Measurements from ENCODE around the gene MINDY1.

Gene MINDY1

GRCh38 chr1:151006327-151007052, at the start of gene MINDY1:
Gene MINDY1 (minus strand): TSS chr1:151006902. CDS start chr1:151002617, 4,285 bp downstream.
- peak; percentile 78 for DNase-seq (ENCODE audit: low spot score)

- DNase-seq (ENCODE audit: low spot score): no peak
Measured at GRCh38 chr1:151056149-151056548, 49.4 kb upstream of the MINDY1 start.

GRCh38 chr1:151055581-151055980, 48.9 kb upstream of the MINDY1 start:
- no peak for DNase-seq (ENCODE audit: low spot score)

GRCh38 chr1:151054971-151055547, 48.4 kb upstream of the MINDY1 start:
- no peak for DNase-seq (ENCODE audit: low spot score)

- DNase-seq (ENCODE audit: low spot score): no peak
Measured at GRCh38 chr1:151051356-151052009, 44.8 kb upstream of the MINDY1 start.

GRCh38 chr1:151050051-151050688, 43.5 kb upstream of the MINDY1 start:
- no peak for DNase-seq (ENCODE audit: low spot score)

- DNase-seq (ENCODE audit: low spot score): no peak
Measured at GRCh38 chr1:151049458-151049857, 42.8 kb upstream of the MINDY1 start.

- no peak for DNase-seq (ENCODE audit: low spot score)
Measured at GRCh38 chr1:151048645-151049032, 41.9 kb upstream of the MINDY1 start.

GRCh38 chr1:151047925-151048644, 41.4 kb upstream of the MINDY1 start:
- DNase-seq (ENCODE audit: low spot score): peak; percentile 80

GRCh38 chr1:151047591-151047924, 40.9 kb upstream of the MINDY1 start, which contains the start of gene C1orf56:
Gene C1orf56 (plus strand): TSS chr1:151047751. CDS start chr1:151047848, 97 bp downstream.
- peak; percentile 85 for DNase-seq (ENCODE audit: low spot score)

GRCh38 chr1:151043163-151043562, 36.5 kb upstream of the MINDY1 start:
- no peak for DNase-seq (ENCODE audit: low spot score)

GRCh38 chr1:151039521-151039920, 32.8 kb upstream of the MINDY1 start:
- no peak for DNase-seq (ENCODE audit: low spot score)

GRCh38 chr1:151037032-151037431, 30.3 kb upstream of the MINDY1 start:
- DNase-seq (ENCODE audit: low spot score): no peak

- DNase-seq (ENCODE audit: low spot score): no peak
Measured at GRCh38 chr1:151036356-151036755, 29.7 kb upstream of the MINDY1 start, which contains the start of gene BNIPL. Gene BNIPL (plus strand): TSS chr1:151036586. CDS start chr1:151036726, 140 bp downstream.

- no peak for DNase-seq (ENCODE audit: low spot score)
Measured at GRCh38 chr1:151035167-151035566, 28.5 kb upstream of the MINDY1 start.

- no peak for DNase-seq (ENCODE audit: low spot score)
Measured at GRCh38 chr1:151032164-151032563, 25.5 kb upstream of the MINDY1 start.

- DNase-seq (ENCODE audit: low spot score): no peak
Measured at GRCh38 chr1:151026460-151026859, 19.8 kb upstream of the MINDY1 start.

- peak; percentile 83 for DNase-seq (ENCODE audit: low spot score)
Measured at GRCh38 chr1:151024540-151025146, 17.9 kb upstream of the MINDY1 start.

- no peak for DNase-seq (ENCODE audit: low spot score)
Measured at GRCh38 chr1:151013518-151013917, 6.8 kb upstream of the MINDY1 start.

- no peak for DNase-seq (ENCODE audit: low spot score)
Measured at GRCh38 chr1:151012684-151013471, 6.2 kb upstream of the MINDY1 start.
